Nephron progenitor cell (in vitro differentiated cells): ENCODE results near the gene PLCL2.

Source experiments
- DNase-seq: peaks from one replicate; pipeline ENCODE4 v3.0.0; 2021
- H3K27ac Mint-ChIP-seq: 2 replicates; pipeline ENCODE4 v1.8.0; 2021; ENCODE audit warnings: mild to moderate bottlenecking, moderate library complexity, mixed read lengths
- H3K27me3 Mint-ChIP-seq: 2 replicates; pipeline ENCODE4 v1.8.0; 2021; ENCODE audit warnings: mild to moderate bottlenecking, low read depth, mixed read lengths; ENCODE audit not compliant: poor library complexity
- H3K36me3 Mint-ChIP-seq: 2 replicates; pipeline ENCODE4 v1.8.0; 2021; ENCODE audit warnings: low read depth, mixed read lengths
- H3K4me1 Mint-ChIP-seq: 2 replicates; pipeline ENCODE4 v1.8.0; 2021; ENCODE audit warnings: mixed read lengths
- H3K4me3 Mint-ChIP-seq: 2 replicates; pipeline ENCODE4 v1.8.0; 2021; ENCODE audit warnings: mild to moderate bottlenecking, moderate library complexity, mixed read lengths
- H3K9me3 Mint-ChIP-seq: 2 replicates; pipeline ENCODE4 v1.8.0; 2021; ENCODE audit warnings: mild to moderate bottlenecking, moderate library complexity, mixed read lengths
- TF ChIP-seq, protein P1 (sequence below): fragments of 200-600 bp; sonication (generic); IDR thresholded peaks from 2 replicates; pipeline ENCODE4 v1.5.0; 2021; ENCODE audit warnings: antibody characterized with exemption

The PLCL2 gene

GRCh38 chr3:16911916-16912315 lies 27.2 kb downstream of the PLCL2 start:
- H3K4me1 Mint-ChIP-seq = peaks cover 20% of the 10 kb centered on the region
- H3K4me3 Mint-ChIP-seq = no peak overlapping the region
- TF ChIP-seq, protein P1, sequence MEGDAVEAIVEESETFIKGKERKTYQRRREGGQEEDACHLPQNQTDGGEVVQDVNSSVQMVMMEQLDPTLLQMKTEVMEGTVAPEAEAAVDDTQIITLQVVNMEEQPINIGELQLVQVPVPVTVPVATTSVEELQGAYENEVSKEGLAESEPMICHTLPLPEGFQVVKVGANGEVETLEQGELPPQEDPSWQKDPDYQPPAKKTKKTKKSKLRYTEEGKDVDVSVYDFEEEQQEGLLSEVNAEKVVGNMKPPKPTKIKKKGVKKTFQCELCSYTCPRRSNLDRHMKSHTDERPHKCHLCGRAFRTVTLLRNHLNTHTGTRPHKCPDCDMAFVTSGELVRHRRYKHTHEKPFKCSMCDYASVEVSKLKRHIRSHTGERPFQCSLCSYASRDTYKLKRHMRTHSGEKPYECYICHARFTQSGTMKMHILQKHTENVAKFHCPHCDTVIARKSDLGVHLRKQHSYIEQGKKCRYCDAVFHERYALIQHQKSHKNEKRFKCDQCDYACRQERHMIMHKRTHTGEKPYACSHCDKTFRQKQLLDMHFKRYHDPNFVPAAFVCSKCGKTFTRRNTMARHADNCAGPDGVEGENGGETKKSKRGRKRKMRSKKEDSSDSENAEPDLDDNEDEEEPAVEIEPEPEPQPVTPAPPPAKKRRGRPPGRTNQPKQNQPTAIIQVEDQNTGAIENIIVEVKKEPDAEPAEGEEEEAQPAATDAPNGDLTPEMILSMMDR = no peak
- H3K27ac Mint-ChIP-seq = no peak overlapping the region
- H3K9me3 Mint-ChIP-seq = no peaks in the 10 kb centered on the region
- H3K27me3 Mint-ChIP-seq = no peaks in the 10 kb centered on the region
- H3K36me3 Mint-ChIP-seq = no peaks in the 10 kb centered on the region
- DNase-seq = no peak

- no peak overlapping the region for H3K27ac Mint-ChIP-seq
- H3K27me3 Mint-ChIP-seq = no peaks in the 10 kb centered on the region
- TF ChIP-seq, protein P1 = no peak
- DNase-seq = no peak
- H3K9me3 Mint-ChIP-seq = no peaks in the 10 kb centered on the region
- peaks cover 24% of the 10 kb centered on the region for H3K4me1 Mint-ChIP-seq
- H3K36me3 Mint-ChIP-seq = no peaks in the 10 kb centered on the region
- H3K4me3 Mint-ChIP-seq = no peak overlapping the region
Observed at GRCh38 chr3:16912400-16913263, 27.9 kb downstream of the PLCL2 start.

- TF ChIP-seq, protein P1 = no peak
- no peak overlapping the region for H3K4me3 Mint-ChIP-seq
- H3K36me3 Mint-ChIP-seq = no peaks in the 10 kb centered on the region
- DNase-seq = no peak
- no peaks in the 10 kb centered on the region for H3K27me3 Mint-ChIP-seq
- H3K27ac Mint-ChIP-seq = no peak overlapping the region
- no peaks in the 10 kb centered on the region for H3K9me3 Mint-ChIP-seq
- H3K4me1 Mint-ChIP-seq = peaks cover 24% of the 10 kb centered on the region
Observed at GRCh38 chr3:16913264-16913580, 28.5 kb downstream of the PLCL2 start.

GRCh38 chr3:16916840-16917239 lies 32.1 kb downstream of the PLCL2 start:
- H3K4me3 Mint-ChIP-seq = no peak overlapping the region
- peaks cover 24% of the 10 kb centered on the region for H3K4me1 Mint-ChIP-seq
- TF ChIP-seq, protein P1 = no peak
- peak overlapping the region; percentile 7 for H3K27ac Mint-ChIP-seq
- DNase-seq = no peak
- H3K27me3 Mint-ChIP-seq = no peaks in the 10 kb centered on the region
- no peaks in the 10 kb centered on the region for H3K36me3 Mint-ChIP-seq
- H3K9me3 Mint-ChIP-seq = no peaks in the 10 kb centered on the region

- TF ChIP-seq, protein P1 = no peak
- H3K36me3 Mint-ChIP-seq = no peaks in the 10 kb centered on the region
- no peaks in the 10 kb centered on the region for H3K9me3 Mint-ChIP-seq
- H3K27me3 Mint-ChIP-seq = no peaks in the 10 kb centered on the region
- H3K27ac Mint-ChIP-seq = no peak overlapping the region
- DNase-seq = no peak
- peaks cover 24% of the 10 kb centered on the region for H3K4me1 Mint-ChIP-seq
- H3K4me3 Mint-ChIP-seq = no peak overlapping the region
Observed at GRCh38 chr3:16917256-16917935, 32.6 kb downstream of the PLCL2 start.
